DND-41 (cell line): Measurements from ENCODE around the gene TGDS.

Experiments used
- ATAC-seq: fragments of 200-7000 bp; cut with Tn5 transposase; 3 replicates; pipeline ENCODE4 v1.9.1; 2021; ENCODE audit warnings: low read depth; ENCODE audit not compliant: insufficient read depth
- DNase-seq: peaks from one replicate; pipeline ENCODE4 v3.0.0-alpha.2; 2020
- H2AFZ ChIP-seq: 2 replicates; pipeline ENCODE4 v1.6.0; 2012; ENCODE audit warnings: low read depth, low read length
- H3K27ac ChIP-seq: 2 replicates; pipeline ENCODE4 v1.5.1; 2012; ENCODE audit warnings: low read length, inconsistent platforms
- H3K27me3 ChIP-seq: fragments of 200-600 bp; sonication (generic); 2 replicates; pipeline ENCODE4 v1.6.0; 2012; ENCODE audit warnings: low read length, mild to moderate bottlenecking, inconsistent platforms; ENCODE audit not compliant: insufficient read depth, poor library complexity
- H3K36me3 ChIP-seq: 2 replicates; pipeline ENCODE4 v1.5.1; 2012; ENCODE audit warnings: low read length, inconsistent platforms; ENCODE audit not compliant: insufficient read depth
- H3K4me1 ChIP-seq: 2 replicates; pipeline ENCODE4 v1.5.1; 2012; ENCODE audit warnings: mild to moderate bottlenecking, low read length; ENCODE audit not compliant: insufficient read depth
- H3K4me2 ChIP-seq: 2 replicates; pipeline ENCODE4 v1.6.0; 2012; ENCODE audit warnings: mild to moderate bottlenecking, moderate library complexity, low read length, inconsistent platforms; ENCODE audit not compliant: insufficient read depth
- H3K4me3 ChIP-seq, 2 experiments: fragments of 200-600 bp in 1 of 2; shearing (Covaris generic) in 1 of 2; 2 replicates each; pipeline ENCODE4 v1.5.1; 2012 to 2016; ENCODE audit warnings: inconsistent platforms in 2 of 2, low read length in 2 of 2, mild to moderate bottlenecking in 2 of 2, low read depth in 1 of 2, moderate library complexity in 1 of 2
- H3K79me2 ChIP-seq: 2 replicates; pipeline ENCODE4 v1.6.0; 2012; ENCODE audit warnings: low read length, inconsistent platforms; ENCODE audit not compliant: insufficient read depth
- H3K9ac ChIP-seq: 2 replicates; pipeline ENCODE4 v1.6.0; 2012; ENCODE audit warnings: low read depth, mild to moderate bottlenecking, inconsistent platforms, low read length, moderate library complexity
- H3K9me3 ChIP-seq: 2 replicates; pipeline ENCODE4 v1.5.1; 2012; ENCODE audit warnings: low read length, moderate library complexity, mild to moderate bottlenecking, inconsistent platforms; ENCODE audit not compliant: insufficient read depth, severe bottlenecking
- H4K20me1 ChIP-seq: 2 replicates; pipeline ENCODE4 v1.6.0; 2012; ENCODE audit warnings: low read length; ENCODE audit not compliant: insufficient read depth
- CTCF ChIP-seq: IDR thresholded peaks from 2 replicates; pipeline ENCODE4 v1.5.1; 2012; ENCODE audit warnings: borderline replicate concordance, low read length, moderate library complexity, mild to moderate bottlenecking; ENCODE audit not compliant: poor library complexity, severe bottlenecking; ENCODE audit errors: extremely low read depth
- EZH2 ChIP-seq: IDR thresholded peaks from 3 replicates; pipeline ENCODE4 v1.6.1; 2012; ENCODE audit warnings: borderline replicate concordance, low read depth, mild to moderate bottlenecking, moderate library complexity, low read length, inconsistent platforms; ENCODE audit not compliant: severe bottlenecking

TGDS gene

DNA sequence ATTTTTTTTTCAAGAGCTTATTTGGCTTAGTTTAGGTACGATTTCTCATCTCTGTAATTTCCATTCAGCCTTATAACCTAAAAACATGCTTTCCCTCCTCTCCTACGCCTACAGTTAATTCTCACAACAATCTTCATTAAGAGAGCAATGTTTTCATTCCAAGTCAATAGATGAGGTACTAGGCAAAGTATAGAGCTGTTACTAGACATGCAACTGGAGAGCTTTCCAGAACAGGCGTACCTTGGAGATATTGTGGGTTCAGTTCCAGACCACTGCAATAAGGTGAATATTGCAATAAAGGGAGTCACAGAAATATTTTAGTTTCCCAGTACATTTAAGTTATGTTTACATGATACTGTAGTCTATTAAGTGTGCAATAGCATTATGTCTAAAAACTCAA, 34.8 kb downstream of the TGDS start:
- H4K20me1 ChIP-seq = no peaks in the 10 kb centered on the region
- no peak overlapping the region for H3K9ac ChIP-seq
- H2AFZ ChIP-seq = no peak overlapping the region
- H3K4me2 ChIP-seq = no peak overlapping the region
- no peaks in the 10 kb centered on the region for H3K79me2 ChIP-seq
- H3K36me3 ChIP-seq = 0 out of 2 replicates have a peak, but pooled peaks cover 4% of the 10 kb centered on the region
- TF ChIP-seq EZH2 = no peak
- TF ChIP-seq CTCF = no peak
- no peaks in the 10 kb centered on the region for H3K9me3 ChIP-seq
- H3K4me3 ChIP-seq = no peak overlapping the region
- DNase-seq = no peak
- peaks cover 37% of the 10 kb centered on the region for H3K4me1 ChIP-seq
- H3K27ac ChIP-seq = peak overlapping the region; percentile 23; the same call in 1 of the 2 replicates
- no peaks in the 10 kb centered on the region for H3K27me3 ChIP-seq
- no peak for ATAC-seq

DNA sequence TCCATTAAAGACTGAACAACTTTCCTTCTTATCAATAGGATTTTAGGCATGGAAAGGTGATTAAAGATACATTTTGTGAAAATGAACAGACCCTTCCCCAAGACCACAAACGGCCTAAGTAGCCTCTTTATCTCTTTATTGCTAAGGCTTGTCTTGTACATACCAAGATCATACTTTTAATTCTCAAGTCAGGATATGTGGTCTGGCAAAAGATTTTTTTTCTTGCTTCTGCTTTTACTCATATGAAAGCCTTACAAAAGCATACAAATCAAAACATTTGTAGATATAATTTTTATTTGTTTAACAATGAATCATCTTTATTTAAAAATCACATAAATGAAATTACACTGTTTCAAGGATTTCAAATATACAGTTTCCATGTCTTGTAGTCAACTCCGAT, 35.8 kb downstream of the TGDS start:
- DNase-seq (no peak), ATAC-seq (no peak)
- Histone ChIP-seq H3K27ac (peak overlapping the region; percentile 94), H4K20me1 (no peaks in the 10 kb centered on the region), H3K4me1 (peaks cover 37% of the 10 kb centered on the region), H3K4me2 (peak overlapping the region; percentile 65), H3K9ac (peak overlapping the region; percentile 57), H3K27me3 (no peaks in the 10 kb centered on the region), H3K4me3 (no peak overlapping the region), H2AFZ (0 out of 2 replicates have a peak overlapping the region, but pooled peaks have one; percentile 31), H3K36me3 (0 out of 2 replicates have a peak, but pooled peaks cover 4% of the 10 kb centered on the region), H3K9me3 (no peaks in the 10 kb centered on the region), H3K79me2 (no peaks in the 10 kb centered on the region)
- TF ChIP-seq CTCF (no peak), EZH2 (no peak)

- DNase-seq = peak; percentile 52
- TF ChIP-seq CTCF = no peak
- TF ChIP-seq EZH2 = no peak
- Histone ChIP-seq H3K36me3 (0 out of 2 replicates have a peak, but pooled peaks cover 4% of the 10 kb centered on the region), H3K4me3 (peak overlapping the region in 1 of 2 experiments; percentile 49; a peak in 2 of 4 replicates), H3K27me3 (no peaks in the 10 kb centered on the region), H3K4me2 (peak overlapping the region; percentile 65), H3K9me3 (no peaks in the 10 kb centered on the region), H2AFZ (peak overlapping the region; percentile 66), H3K9ac (peak overlapping the region; percentile 57), H3K27ac (peak overlapping the region; percentile 94), H3K4me1 (peaks cover 37% of the 10 kb centered on the region), H4K20me1 (no peaks in the 10 kb centered on the region), H3K79me2 (no peaks in the 10 kb centered on the region)
- peak; percentile 83 for ATAC-seq
Measured at GRCh38 chr13:94559222-94559795, 36.6 kb downstream of the TGDS start.
